NT2/D1 (cell line): ENCODE measurements around the gene SCIN.

Experiments
- YY1 ChIP-seq: IDR thresholded peaks from 2 replicates; pipeline ENCODE4 v1.6.1; 2011; ENCODE audit not compliant: insufficient read length, insufficient read depth
- ZNF274 ChIP-seq: IDR thresholded peaks from 2 replicates; pipeline ENCODE4 v1.6.1; 2011; ENCODE audit warnings: mild to moderate bottlenecking, low read depth, low read length

GRCh38 chr7:12553416-12553815 lies 17.1 kb upstream of the SCIN start:
- TF ChIP-seq YY1 (no peak), ZNF274 (no peak)
